HCT116 (cell line): ENCODE data around the gene CTAGE8. TPM values are rescaled to one million over a fixed set of nuclear protein-coding genes. Genes with fewer than 3 reads are reported as not detected.
A peak's percentile ranks its signal among the peaks of the same experiment; 100 is the strongest.
"Not testable (repeated sequence)": the region's sequence is repeated elsewhere in the genome, so short reads cannot be mapped to it uniquely, and the experiment has no call there.

Experiments used
- ATAC-seq: fragments of 200-7000 bp; cut with Tn5 transposase; 2 replicates; pipeline ENCODE4 v1.9.1; 2020; ENCODE audit warnings: mild to moderate bottlenecking, moderate library complexity
- BruUV-seq: library from RNA; stranded (reverse); fragments of 400-500 nt; replicated peaks from 2 replicates; lab custom pipeline; 2021; lab: Mats Ljungman, UMichigan
- CTCF ChIA-PET: fragments of 300-600 bp; sonication (Branson Sonifier 250); formaldehyde crosslinking; loops from one replicate; lab custom pipeline; 2021; ENCODE audit warnings: antibody characterized with exemption; lab: Charles Lee
- POLR2A ChIA-PET: fragments of 300-600, 350-600 bp; sonication (Branson Sonifier 250); formaldehyde crosslinking; loops from one replicate; lab custom pipeline; 2021; ENCODE audit warnings: antibody characterized with exemption; lab: Charles Lee
- RAD21 ChIA-PET, 2 experiments: fragments of 300-600 bp; sonication (Branson Sonifier 250); formaldehyde crosslinking; loops; one replicate each; lab custom pipeline; 2023; ENCODE audit warnings: low total read pairs in 2 of 2; ENCODE audit not compliant: uncharacterized antibody in 2 of 2, unreplicated experiment in 2 of 2, low non-redundant PET in 1 of 2; lab: Charles Lee
- DNase-seq: peaks from one replicate; pipeline ENCODE4 v3.0.0-alpha.2; 2010; ENCODE audit warnings: low read depth, low spot score
- H2AFZ ChIP-seq: fragments of 200-600 bp; shearing (Covaris generic), sonication (generic); 2 replicates; pipeline ENCODE4 v1.6.1; 2017; ENCODE audit warnings: low read depth, mixed run types, mixed read lengths, antibody characterized with exemption, low read length; ENCODE audit not compliant: poor library complexity, severe bottlenecking
- H3K27ac ChIP-seq: 2 replicates; pipeline ENCODE4 v1.5.1; 2012; ENCODE audit warnings: low read depth, low read length
- H3K27me3 ChIP-seq: fragments of 200-600 bp; sonication (generic); 2 replicates; pipeline ENCODE4 v1.6.1; 2016; ENCODE audit warnings: mixed run types, low read length, mixed read lengths; ENCODE audit not compliant: insufficient read depth
- H3K36me3 ChIP-seq, 2 experiments: fragments of 200-500 bp in 1 of 2; fragments of 200-600 bp in 1 of 2; sonication (Bioruptor generic) in 1 of 2; sonication (generic) in 1 of 2; 2 replicates each; pipeline versions ENCODE4 v1.5.1 to v1.6.1; 2014 to 2016; ENCODE audit warnings: low read length in 2 of 2, inconsistent platforms in 1 of 2, mixed read lengths in 1 of 2, mixed run types in 1 of 2; ENCODE audit not compliant: insufficient read depth in 2 of 2, control insufficient read depth in 1 of 2
- H3K4me1 ChIP-seq, 2 experiments: fragments of 200-600 bp in 1 of 2; sonication (generic) in 1 of 2; 2 replicates each; pipeline versions ENCODE4 v1.5.1 to v1.6.1; 2012 to 2017; ENCODE audit warnings: low read length in 2 of 2, inconsistent platforms in 1 of 2, mild to moderate bottlenecking in 1 of 2, mixed read lengths in 1 of 2, mixed run types in 1 of 2, moderate library complexity in 1 of 2; ENCODE audit not compliant: insufficient read depth in 2 of 2, control insufficient read depth in 1 of 2
- H3K4me2 ChIP-seq: fragments of 200-600 bp; sonication (generic); 2 replicates; pipeline ENCODE4 v1.6.1; 2017; ENCODE audit warnings: mixed run types, low read length, mixed read lengths
- H3K4me3 ChIP-seq, 2 experiments: fragments of 200-600 bp in 1 of 2; sonication (generic) in 1 of 2; replicated peaks in 1 of 2; 2 replicates each; pipeline ENCODE4 v1.5.1; 2011 to 2016; ENCODE audit warnings: low read length in 2 of 2, control low read depth in 1 of 2, low read depth in 1 of 2, mild to moderate bottlenecking in 1 of 2, mixed read lengths in 1 of 2, mixed run types in 1 of 2
- H3K79me2 ChIP-seq: fragments of 200-600 bp; sonication (generic); 2 replicates; pipeline ENCODE4 v1.6.1; 2017; ENCODE audit warnings: mild to moderate bottlenecking, mixed run types, low read length, moderate library complexity, mixed read lengths; ENCODE audit not compliant: insufficient read depth
- H3K9ac ChIP-seq: fragments of 200-600 bp; sonication (generic); 2 replicates; pipeline ENCODE4 v1.6.1; 2016; ENCODE audit warnings: low read length, mixed read lengths
- H3K9me2 ChIP-seq: fragments of 200-600 bp; sonication (generic), shearing (Covaris generic); 2 replicates; pipeline ENCODE4 v1.6.1; 2017; ENCODE audit warnings: mixed run types, mild to moderate bottlenecking, moderate library complexity; ENCODE audit not compliant: insufficient read depth
- H3K9me3 ChIP-seq, 2 experiments: fragments of 200-500 bp in 1 of 2; fragments of 200-600 bp in 1 of 2; sonication (Bioruptor generic) in 1 of 2; sonication (generic) in 1 of 2; 2 replicates each; pipeline ENCODE4 v1.6.1; 2014 to 2017; ENCODE audit warnings: low read length in 2 of 2, mixed read lengths in 2 of 2, inconsistent platforms in 1 of 2, low read depth in 1 of 2, mild to moderate bottlenecking in 1 of 2, mixed run types in 1 of 2, moderate library complexity in 1 of 2; ENCODE audit not compliant: control insufficient read depth in 1 of 2, insufficient read depth in 1 of 2
- H4K20me1 ChIP-seq: fragments of 200-600 bp; sonication (generic), shearing (Covaris generic); 2 replicates; pipeline ENCODE4 v1.6.1; 2017; ENCODE audit warnings: mixed run types, mild to moderate bottlenecking, moderate library complexity; ENCODE audit not compliant: insufficient read depth
- intact Hi-C: fragments of 100-400 bp; cut with micrococcal nuclease; formaldehyde crosslinking; loops from 2 replicates; pipeline ENCODE4 v1.10.0; 2022
- total RNA-seq: library from RNA; stranded (reverse); gene quantifications from one replicate; pipeline ENCODE4 v1.2.1, GENCODE V29; 2021; ENCODE audit not compliant: unreplicated experiment

The CTAGE8 gene
- total RNA-seq, 1 experiment from 2014 or later: 6.1 TPM

DNA sequence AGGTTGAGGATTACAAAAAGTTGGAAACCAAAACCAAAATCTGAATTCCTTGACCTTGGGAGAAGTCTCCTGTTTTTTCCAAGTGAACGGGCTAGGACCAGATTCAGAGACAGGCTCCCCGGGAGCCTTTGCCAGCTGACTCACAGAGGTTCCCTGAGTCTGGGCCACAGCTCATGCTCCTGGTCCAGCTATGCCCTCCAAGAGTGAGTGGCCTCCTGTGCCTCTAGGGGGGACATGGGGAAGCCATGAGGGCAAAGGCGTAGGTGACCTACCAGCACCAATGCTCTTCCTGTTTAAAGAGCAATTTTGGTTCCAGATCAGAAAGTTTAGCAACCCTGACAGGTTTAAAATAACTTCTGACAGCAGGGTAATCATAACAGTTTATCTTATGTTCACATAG lies 40.3 kb downstream of the CTAGE8 start:
- POLR2A ChIA-PET, H3K27ac ChIP-seq, H3K4me1 ChIP-seq, BruUV-seq, H3K9ac ChIP-seq, CTCF ChIA-PET, H3K79me2 ChIP-seq, H3K27me3 ChIP-seq, intact Hi-C loops, H3K9me3 ChIP-seq, H3K36me3 ChIP-seq, DNase-seq, H3K9me2 ChIP-seq, H4K20me1 ChIP-seq, H3K4me3 ChIP-seq, H3K4me2 ChIP-seq, RAD21 ChIA-PET, H2AFZ ChIP-seq: not testable (repeated sequence)
- ATAC-seq: peak; percentile 49

DNA sequence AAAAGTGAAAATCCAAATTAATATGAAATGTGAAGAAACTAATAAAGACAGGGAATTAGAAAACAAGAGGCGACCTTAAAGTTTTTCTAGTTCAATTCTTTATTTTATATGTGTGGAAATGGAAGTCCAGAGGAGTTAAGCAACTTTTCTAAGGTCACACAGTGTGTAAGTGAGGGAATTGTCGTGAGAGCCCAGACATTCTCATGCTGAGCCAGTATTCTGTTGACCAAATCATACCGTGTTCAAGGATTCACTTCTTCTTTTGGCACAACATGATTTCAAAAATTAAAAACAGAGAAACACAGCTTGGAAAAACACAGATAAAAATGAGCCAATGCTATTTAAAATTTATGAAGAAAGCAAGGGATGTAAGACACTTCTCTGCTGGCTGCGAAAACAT lies 42.2 kb downstream of the CTAGE8 start:
- H3K9me3 ChIP-seq, intact Hi-C loops, H3K9ac ChIP-seq, H3K4me1 ChIP-seq, BruUV-seq, H2AFZ ChIP-seq, H3K27me3 ChIP-seq, H3K4me2 ChIP-seq, ATAC-seq, H3K4me3 ChIP-seq, H3K9me2 ChIP-seq, DNase-seq, H3K36me3 ChIP-seq, CTCF ChIA-PET, H3K27ac ChIP-seq, POLR2A ChIA-PET, RAD21 ChIA-PET, H4K20me1 ChIP-seq, H3K79me2 ChIP-seq: not testable (repeated sequence)

DNA sequence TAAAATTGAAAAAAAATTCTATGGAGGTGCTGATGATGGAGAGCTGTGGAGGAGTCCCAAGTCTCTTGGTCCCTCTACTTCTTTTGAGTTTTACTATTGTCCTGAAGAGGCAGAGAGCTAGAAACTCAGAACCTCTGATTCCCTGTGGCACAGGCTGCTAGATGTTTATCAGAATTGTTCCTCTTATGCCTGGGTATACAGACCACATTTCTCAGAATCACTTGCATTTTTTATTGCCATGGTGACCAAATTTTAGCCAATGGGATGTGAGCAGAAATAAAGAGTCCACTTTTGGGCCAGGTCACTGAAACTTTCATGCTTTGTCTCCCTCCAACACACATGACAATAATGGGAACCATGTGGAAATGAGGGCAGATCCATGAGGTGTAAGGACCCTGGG lies 45.4 kb downstream of the CTAGE8 start:
- H3K9me3 ChIP-seq, H3K79me2 ChIP-seq, H3K9ac ChIP-seq, BruUV-seq, POLR2A ChIA-PET, H3K4me3 ChIP-seq, RAD21 ChIA-PET, H3K9me2 ChIP-seq, H3K4me1 ChIP-seq, H3K4me2 ChIP-seq, H3K36me3 ChIP-seq, H3K27me3 ChIP-seq, ATAC-seq, CTCF ChIA-PET, intact Hi-C loops, DNase-seq, H2AFZ ChIP-seq, H4K20me1 ChIP-seq, H3K27ac ChIP-seq: not testable (repeated sequence)

DNA sequence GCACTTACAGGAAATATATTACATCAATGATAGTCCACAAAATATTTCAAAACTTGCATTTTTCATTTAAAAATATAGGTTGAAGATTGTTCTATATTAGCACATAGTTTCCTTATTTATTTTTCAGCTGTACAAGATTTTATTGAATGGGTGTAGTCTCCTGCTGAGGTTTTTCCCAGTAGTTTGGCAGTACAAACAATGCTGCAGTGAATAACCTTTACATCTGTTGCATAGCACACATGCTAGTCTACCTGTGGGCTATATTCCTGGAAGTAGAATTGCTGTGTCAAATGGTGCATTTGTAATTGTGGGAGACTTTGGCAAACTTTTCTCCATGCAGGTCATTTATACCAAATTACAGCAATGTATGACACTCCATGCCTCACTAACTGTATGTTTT lies 48.6 kb downstream of the CTAGE8 start:
- H3K9me3 ChIP-seq, H3K9me2 ChIP-seq, H3K4me2 ChIP-seq, H3K36me3 ChIP-seq, H3K27ac ChIP-seq, H4K20me1 ChIP-seq, intact Hi-C loops, H3K79me2 ChIP-seq, H2AFZ ChIP-seq, POLR2A ChIA-PET, H3K4me3 ChIP-seq, H3K4me1 ChIP-seq, DNase-seq, H3K27me3 ChIP-seq, ATAC-seq, H3K9ac ChIP-seq, CTCF ChIA-PET, BruUV-seq, RAD21 ChIA-PET: not testable (repeated sequence)

DNA sequence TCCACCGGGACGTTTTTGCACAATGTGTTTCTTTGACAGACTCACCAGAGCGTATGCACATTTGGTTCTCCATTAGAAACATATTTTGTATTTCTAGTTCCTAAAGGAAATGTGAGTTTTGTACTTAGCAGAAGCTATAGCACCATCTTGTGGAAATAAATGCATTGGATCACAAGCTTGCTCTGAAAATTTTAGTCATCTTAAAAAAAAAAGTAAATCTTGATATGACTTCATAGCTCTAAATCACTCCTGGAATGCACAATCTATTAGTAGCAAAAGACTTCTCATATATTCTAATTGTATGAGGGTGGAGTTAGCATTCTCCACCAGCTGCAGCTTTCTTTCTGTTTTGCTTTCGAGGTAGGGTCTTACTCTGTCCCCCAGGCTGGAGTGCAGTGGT lies 49.9 kb downstream of the CTAGE8 start:
- H4K20me1 ChIP-seq, RAD21 ChIA-PET, H3K4me2 ChIP-seq, H3K79me2 ChIP-seq, H3K4me3 ChIP-seq, BruUV-seq, H3K9me3 ChIP-seq, H3K27ac ChIP-seq, H3K9me2 ChIP-seq, H3K27me3 ChIP-seq, H3K4me1 ChIP-seq, DNase-seq, H2AFZ ChIP-seq, H3K36me3 ChIP-seq, H3K9ac ChIP-seq, POLR2A ChIA-PET, intact Hi-C loops: not testable (repeated sequence)
- peak; percentile 69 for ATAC-seq
- CTCF ChIA-PET: interaction anchor here (0.6 kb wide), 1 partner anchor 113 kb away, joined by 6 read pairs; no protein-coding TSS in a partner anchor
